HuH-7.5 (cell line): ENCODE data around the gene C19orf38.

ENCODE experiments used
- DNase-seq: peaks from one replicate; pipeline ENCODE4 v3.0.0; 2011; ENCODE audit warnings: low spot score

The C19orf38 gene

GRCh38 chr19:10911579-10912363 is 63.6 kb downstream of the C19orf38 start:
- no peak for DNase-seq

GRCh38 chr19:10912619-10913018 is 64.4 kb downstream of the C19orf38 start:
- DNase-seq: no peak

DNA sequence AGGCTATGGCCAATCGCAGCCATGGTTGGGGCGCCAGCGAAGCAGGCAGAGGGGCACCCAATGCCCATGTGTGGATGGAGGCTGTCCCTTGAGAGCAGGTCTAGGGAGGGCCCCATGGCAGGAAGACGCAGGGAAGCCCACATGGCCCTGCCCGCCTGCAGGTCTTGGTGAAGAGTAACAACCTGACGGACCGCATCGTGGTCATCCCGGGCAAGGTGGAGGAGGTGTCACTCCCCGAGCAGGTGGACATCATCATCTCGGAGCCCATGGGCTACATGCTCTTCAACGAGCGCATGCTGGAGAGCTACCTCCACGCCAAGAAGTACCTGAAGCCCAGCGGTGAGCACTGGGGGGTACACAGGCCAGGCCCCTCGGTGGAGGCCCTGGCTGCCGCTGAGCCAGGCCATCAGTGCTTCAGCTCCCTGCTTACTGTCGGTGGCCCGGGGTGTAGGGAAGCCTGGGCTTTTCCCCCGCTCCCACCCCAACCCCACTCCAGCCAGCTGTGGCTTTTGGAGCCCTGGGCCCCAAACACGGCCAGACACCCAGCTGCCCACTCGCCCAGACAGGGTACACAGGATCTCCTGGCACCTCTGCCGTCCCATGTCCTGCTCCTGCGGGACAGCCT is 65.6 kb downstream of the C19orf38 start:
- DNase-seq: no peak

DNA sequence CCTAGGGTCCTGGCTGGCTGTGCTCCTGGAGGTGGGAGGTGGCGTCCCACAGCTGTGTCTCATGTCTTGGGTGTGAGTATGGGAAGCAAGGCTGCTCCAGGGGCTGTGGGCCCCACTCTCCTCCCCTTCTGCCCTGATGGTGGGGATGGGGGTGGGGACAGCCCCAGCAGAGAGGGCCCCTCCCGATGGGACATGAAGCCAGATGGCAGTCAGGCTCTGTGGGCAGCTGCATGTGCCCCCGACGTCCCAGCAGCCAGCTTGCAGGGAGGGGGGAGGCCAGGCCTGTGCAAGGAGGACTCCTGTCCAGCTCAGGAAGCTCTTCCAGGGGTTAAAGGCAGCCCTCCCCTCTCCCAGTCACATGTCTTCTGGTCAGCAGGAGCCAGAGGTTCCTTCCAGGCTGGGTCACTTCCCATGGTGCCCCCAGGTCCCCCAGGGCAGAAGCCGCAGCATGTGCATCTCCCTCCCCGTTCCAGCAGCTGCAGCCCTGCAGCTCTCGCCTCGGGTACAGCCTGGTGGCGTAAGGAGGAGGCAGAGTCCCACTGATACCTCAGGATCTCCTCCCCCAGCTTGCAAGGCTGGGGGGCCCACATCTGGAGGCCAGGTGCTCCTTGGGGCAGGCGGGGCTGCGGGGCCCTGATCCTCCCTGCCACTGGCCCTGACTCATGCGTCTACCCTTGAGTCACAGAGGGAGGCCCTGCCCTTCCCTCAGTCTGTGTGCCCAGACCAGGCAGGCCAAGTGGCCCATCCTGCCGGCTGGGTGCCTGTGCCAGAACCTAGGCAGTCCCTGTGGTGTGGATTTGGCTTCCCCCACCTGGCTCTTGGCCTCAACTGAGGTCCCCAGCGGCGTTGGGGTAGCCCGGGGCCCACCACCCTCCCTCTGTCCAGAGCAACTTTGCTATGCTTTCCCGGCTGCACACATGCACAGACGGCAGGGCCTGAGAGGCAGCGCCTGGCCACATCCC is 67.2 kb downstream of the C19orf38 start:
- DNase-seq: no peak

DNA sequence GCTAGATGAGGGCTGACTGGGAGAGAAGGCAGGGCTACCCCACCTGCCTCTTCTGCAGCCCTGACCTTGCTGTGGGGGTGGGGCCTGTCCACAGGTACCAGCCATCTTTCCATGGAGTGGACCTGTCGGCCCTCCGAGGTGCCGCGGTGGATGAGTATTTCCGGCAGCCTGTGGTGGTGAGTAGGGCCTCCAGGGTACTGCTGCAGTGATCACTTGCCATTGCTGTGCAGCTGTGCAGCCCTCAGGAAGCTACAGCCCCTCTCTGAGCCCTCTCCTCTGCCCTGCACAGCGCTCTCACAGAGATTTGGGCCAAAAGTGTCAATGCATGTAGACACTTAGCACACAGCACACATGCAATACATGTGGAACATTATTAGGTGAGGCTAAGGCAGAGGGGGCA is 68.4 kb downstream of the C19orf38 start:
- DNase-seq: no peak

DNA sequence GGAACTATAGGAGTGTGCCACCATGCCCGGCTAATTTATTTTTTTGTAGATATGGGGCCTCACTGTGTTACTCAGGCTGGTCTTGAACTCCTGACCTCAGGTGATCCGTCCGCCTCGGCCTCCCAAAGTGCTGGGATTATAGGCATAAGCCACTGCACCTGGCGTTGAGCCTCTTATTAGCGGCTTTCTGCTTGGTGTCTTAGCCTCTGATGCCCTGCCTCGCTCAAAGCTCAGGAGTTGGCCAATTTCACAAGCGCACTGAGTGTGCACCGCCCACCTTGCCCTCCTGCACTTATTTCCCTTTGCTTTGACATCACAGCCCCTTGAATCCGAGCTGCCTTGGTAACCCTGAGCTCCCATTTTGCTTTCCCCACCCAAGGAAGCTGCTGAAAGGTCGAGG is 70.1 kb downstream of the C19orf38 start:
- DNase-seq: no peak
